ENCODE measurements around the gene GLI2. TPM values are rescaled to one million over a fixed set of nuclear protein-coding genes. Genes with fewer than 3 reads are reported as not detected.

The GLI2 gene
- polyA plus RNA-seq, 4 donors: 1.2 to 3.6 TPM; not detected in 2

DNA sequence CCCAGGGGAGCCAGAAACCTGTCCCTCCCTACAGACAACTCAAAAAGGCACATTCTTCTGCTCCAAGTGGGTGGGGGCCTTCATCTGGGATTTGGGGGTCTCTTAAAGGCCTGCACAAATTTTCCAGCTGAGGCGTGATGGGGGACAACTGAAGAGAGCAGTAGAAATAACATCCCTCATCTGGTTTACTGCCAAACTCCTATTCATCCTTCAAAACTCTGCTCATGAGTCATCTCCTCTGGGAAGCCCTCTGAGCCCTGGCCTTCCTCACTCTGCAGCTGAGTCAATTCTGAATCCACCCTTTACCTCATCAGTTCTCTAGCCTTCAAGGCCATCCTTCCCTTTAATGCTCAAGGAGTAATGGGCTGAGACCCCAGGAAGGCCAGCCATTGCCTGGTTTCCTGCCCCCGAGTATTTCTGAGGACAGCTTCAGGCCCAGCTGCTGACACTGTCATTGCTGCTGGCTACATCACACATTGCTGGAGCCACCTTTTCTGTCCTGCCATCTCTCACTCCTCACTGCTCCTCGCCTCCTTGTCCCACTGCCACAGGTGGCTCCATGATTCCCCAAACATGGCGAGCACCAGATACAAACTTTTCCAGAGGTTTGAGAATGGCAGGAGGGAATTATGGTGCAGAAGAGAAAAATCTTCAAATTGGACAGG, 32.2 kb upstream of the GLI2 start:
- Histone ChIP-seq H3K27ac (ENCODE audit: low read depth in 1 of 3, low read length in 2 of 3) (no peak overlapping the region), H3K4me3 (ENCODE audit: low read depth in 1 of 3, low read length in 3 of 3) (no peak overlapping the region), H3K9me3 (ENCODE audit: control insufficient read depth in 2 of 2, insufficient read depth in 1 of 2, low read depth in 1 of 2, low read length in 1 of 2) (no peaks in the 10 kb centered on the region), H3K4me1 (ENCODE audit: control insufficient read depth in 3 of 3, insufficient read depth in 2 of 3, low read depth in 1 of 3, low read length in 2 of 3) (no peaks in the 10 kb centered on the region), H3K27me3 (ENCODE audit: control insufficient read depth in 3 of 3, insufficient read depth in 3 of 3, low read length in 3 of 3) (peaks cover 0 to 23% (median 0%) of the 10 kb centered on the region in 3 donors), H3K36me3 (ENCODE audit: control insufficient read depth in 3 of 3, insufficient read depth in 2 of 3, low read depth in 1 of 3, low read length in 3 of 3) (no peaks in the 10 kb centered on the region)
- no peak for DNase-seq
- no peak for FAIRE-seq
- 79 to 90% (median 82%) methylated on average over 4 of the region's 4 CpGs for WGBS, 3 donors

DNA sequence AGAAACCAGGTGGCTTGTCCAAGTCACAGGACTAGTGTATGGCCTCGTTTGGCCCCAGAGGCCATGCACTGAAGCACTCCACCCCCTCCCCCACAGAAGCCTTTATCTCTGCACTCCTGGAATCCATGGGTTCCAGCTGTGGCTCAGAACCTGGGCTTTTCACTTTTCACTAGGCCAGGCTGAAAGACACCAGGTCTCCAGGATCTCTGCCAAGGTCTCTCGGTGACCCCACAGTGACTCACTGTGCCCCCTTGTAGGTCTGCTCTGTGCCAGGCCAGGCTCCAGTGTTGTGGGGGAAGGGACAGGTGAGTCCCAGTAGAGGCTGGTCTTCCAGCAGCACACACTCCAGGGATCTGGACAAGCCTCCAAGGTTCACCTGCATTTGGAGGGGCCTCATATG, 31.0 kb upstream of the GLI2 start:
- Histone ChIP-seq H3K4me1 (ENCODE audit: control insufficient read depth in 3 of 3, insufficient read depth in 2 of 3, low read depth in 1 of 3, low read length in 2 of 3) (no peaks in the 10 kb centered on the region), H3K27ac (ENCODE audit: low read depth in 1 of 3, low read length in 2 of 3) (no peak overlapping the region), H3K27me3 (ENCODE audit: control insufficient read depth in 3 of 3, insufficient read depth in 3 of 3, low read length in 3 of 3) (peaks cover 0 to 28% (median 0%) of the 10 kb centered on the region in 3 donors), H3K9me3 (ENCODE audit: control insufficient read depth in 2 of 2, insufficient read depth in 1 of 2, low read depth in 1 of 2, low read length in 1 of 2) (no peaks in the 10 kb centered on the region), H3K36me3 (ENCODE audit: control insufficient read depth in 3 of 3, insufficient read depth in 2 of 3, low read depth in 1 of 3, low read length in 3 of 3) (no peaks in the 10 kb centered on the region), H3K4me3 (ENCODE audit: low read depth in 1 of 3, low read length in 3 of 3) (no peak overlapping the region)
- DNase-seq: no peak
- FAIRE-seq: no peak
- 49 to 61% (median 53%) methylated on average over 2 of the region's 2 CpGs for WGBS, 3 donors

GRCh38 chr2:120707816-120708215, 27.9 kb upstream of the GLI2 start:
- Histone ChIP-seq H3K4me1 (ENCODE audit: control insufficient read depth in 3 of 3, insufficient read depth in 2 of 3, low read depth in 1 of 3, low read length in 2 of 3) (no peaks in the 10 kb centered on the region), H3K27ac (ENCODE audit: low read depth in 1 of 3, low read length in 2 of 3) (no peak overlapping the region), H3K36me3 (ENCODE audit: control insufficient read depth in 3 of 3, insufficient read depth in 2 of 3, low read depth in 1 of 3, low read length in 3 of 3) (no peaks in the 10 kb centered on the region), H3K27me3 (ENCODE audit: control insufficient read depth in 3 of 3, insufficient read depth in 3 of 3, low read length in 3 of 3) (peaks cover 0 to 46% (median 0%) of the 10 kb centered on the region in 3 donors), H3K9me3 (ENCODE audit: control insufficient read depth in 2 of 2, insufficient read depth in 1 of 2, low read depth in 1 of 2, low read length in 1 of 2) (no peaks in the 10 kb centered on the region), H3K4me3 (ENCODE audit: low read depth in 1 of 3, low read length in 3 of 3) (no peak overlapping the region)
- DNase-seq (no peak), FAIRE-seq (no peak)
- WGBS, 3 donors: 81 to 93% (median 86%) methylated on average over 3 of the region's 3 CpGs

DNA sequence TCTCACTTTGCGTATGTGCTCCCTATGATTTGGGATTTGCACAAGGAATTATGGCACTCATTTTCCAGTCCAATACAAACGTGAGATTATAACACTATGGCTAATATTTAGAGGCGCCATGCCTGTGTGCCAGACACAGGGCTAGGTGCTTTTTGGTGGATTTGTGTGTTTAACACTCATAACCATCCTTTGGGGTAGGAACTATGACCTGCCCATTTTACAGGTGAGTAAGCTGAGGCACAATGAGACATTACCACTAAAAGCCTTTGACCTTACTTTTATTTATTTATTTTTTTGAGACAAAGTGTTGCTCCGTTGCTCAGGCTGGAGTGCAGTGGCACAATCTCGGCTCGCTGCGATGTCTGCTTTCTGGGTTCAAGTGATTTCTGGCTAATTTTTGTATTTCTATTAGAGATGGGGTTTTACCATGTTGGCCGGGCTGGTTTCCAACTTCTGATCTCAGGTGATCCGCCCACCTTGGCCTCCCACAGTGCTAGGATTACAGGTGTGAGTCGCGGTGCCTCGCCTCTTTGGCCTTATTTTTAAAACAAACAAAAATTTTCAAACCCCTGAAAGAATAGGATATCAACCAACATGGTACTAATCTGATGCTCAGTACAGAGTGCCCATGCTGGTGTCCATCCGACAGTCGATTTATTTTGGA, 26.6 kb upstream of the GLI2 start:
- Histone ChIP-seq H3K27me3 (ENCODE audit: control insufficient read depth in 3 of 3, insufficient read depth in 3 of 3, low read length in 3 of 3) (peaks cover 0 to 54% (median 0%) of the 10 kb centered on the region in 3 donors), H3K4me1 (ENCODE audit: control insufficient read depth in 3 of 3, insufficient read depth in 2 of 3, low read depth in 1 of 3, low read length in 2 of 3) (no peaks in the 10 kb centered on the region), H3K27ac (ENCODE audit: low read depth in 1 of 3, low read length in 2 of 3) (no peak overlapping the region), H3K36me3 (ENCODE audit: control insufficient read depth in 3 of 3, insufficient read depth in 2 of 3, low read depth in 1 of 3, low read length in 3 of 3) (no peaks in the 10 kb centered on the region), H3K4me3 (ENCODE audit: low read depth in 1 of 3, low read length in 3 of 3) (no peak overlapping the region), H3K9me3 (ENCODE audit: control insufficient read depth in 2 of 2, insufficient read depth in 1 of 2, low read depth in 1 of 2, low read length in 1 of 2) (no peaks in the 10 kb centered on the region)
- DNase-seq: no peak
- WGBS, 3 donors: 63 to 70% (median 64%) methylated on average over 14 of the region's 14 CpGs
- no peak for FAIRE-seq

- H3K4me1 ChIP-seq (ENCODE audit: control insufficient read depth in 3 of 3, insufficient read depth in 2 of 3, low read depth in 1 of 3, low read length in 2 of 3): no peaks in the 10 kb centered on the region
- FAIRE-seq: no peak
- no peak overlapping the region for H3K4me3 ChIP-seq (ENCODE audit: low read depth in 1 of 3, low read length in 3 of 3)
- H3K36me3 ChIP-seq (ENCODE audit: control insufficient read depth in 3 of 3, insufficient read depth in 2 of 3, low read depth in 1 of 3, low read length in 3 of 3): no peaks in the 10 kb centered on the region
- no peaks in the 10 kb centered on the region for H3K9me3 ChIP-seq (ENCODE audit: control insufficient read depth in 2 of 2, insufficient read depth in 1 of 2, low read depth in 1 of 2, low read length in 1 of 2)
- H3K27ac ChIP-seq (ENCODE audit: low read depth in 1 of 3, low read length in 2 of 3): no peak overlapping the region
- 26 to 63% (median 41%) methylated on average over 5 of the region's 5 CpGs for WGBS, 3 donors
- DNase-seq: no peak
- H3K27me3 ChIP-seq (ENCODE audit: control insufficient read depth in 3 of 3, insufficient read depth in 3 of 3, low read length in 3 of 3): peaks cover 0 to 58% (median 0%) of the 10 kb centered on the region in 3 donors
Observed at GRCh38 chr2:120709608-120710041, 26.0 kb upstream of the GLI2 start.

DNA sequence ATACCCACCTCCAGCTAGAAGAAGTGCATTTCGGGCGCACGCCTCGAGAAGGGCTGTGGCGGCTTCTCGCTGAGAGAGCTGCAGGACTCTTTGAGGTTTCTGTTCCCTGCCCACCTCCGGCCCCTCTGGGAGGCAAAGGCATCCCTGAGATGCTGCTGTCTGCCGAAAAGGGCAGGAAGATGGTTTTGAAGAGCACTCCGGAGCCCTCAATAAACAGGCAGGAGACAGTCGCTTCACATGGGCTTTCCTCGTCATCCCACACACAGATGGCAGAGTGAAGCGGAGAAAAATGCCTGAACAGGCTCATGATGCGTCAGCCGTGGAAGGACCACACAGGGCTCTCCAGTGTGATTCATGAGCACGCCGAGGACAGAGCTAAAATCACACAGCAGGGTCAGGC, 25.4 kb upstream of the GLI2 start:
- no peak overlapping the region for H3K27ac ChIP-seq (ENCODE audit: low read depth in 1 of 3, low read length in 2 of 3)
- no peaks in the 10 kb centered on the region for H3K9me3 ChIP-seq (ENCODE audit: control insufficient read depth in 2 of 2, insufficient read depth in 1 of 2, low read depth in 1 of 2, low read length in 1 of 2)
- FAIRE-seq (no peak), DNase-seq (no peak)
- no peaks in the 10 kb centered on the region for H3K36me3 ChIP-seq (ENCODE audit: control insufficient read depth in 3 of 3, insufficient read depth in 2 of 3, low read depth in 1 of 3, low read length in 3 of 3)
- H3K27me3 ChIP-seq (ENCODE audit: control insufficient read depth in 3 of 3, insufficient read depth in 3 of 3, low read length in 3 of 3): peaks cover 0 to 56% (median 0%) of the 10 kb centered on the region in 3 donors
- no peaks in the 10 kb centered on the region for H3K4me1 ChIP-seq (ENCODE audit: control insufficient read depth in 3 of 3, insufficient read depth in 2 of 3, low read depth in 1 of 3, low read length in 2 of 3)
- H3K4me3 ChIP-seq (ENCODE audit: low read depth in 1 of 3, low read length in 3 of 3): no peak overlapping the region
- WGBS, 3 donors: 72 to 83% (median 74%) methylated on average over 16 of the region's 16 CpGs

GRCh38 chr2:120711694-120712093, 24.0 kb upstream of the GLI2 start:
- H3K27me3 ChIP-seq (ENCODE audit: control insufficient read depth in 3 of 3, insufficient read depth in 3 of 3, low read length in 3 of 3): peaks cover 0 to 56% (median 0%) of the 10 kb centered on the region in 3 donors
- H3K4me3 ChIP-seq (ENCODE audit: low read depth in 1 of 3, low read length in 3 of 3): no peak overlapping the region
- FAIRE-seq (no peak), DNase-seq (no peak)
- WGBS, 3 donors: 34 to 61% (median 41%) methylated on average over 5 of the region's 5 CpGs
- H3K4me1 ChIP-seq (ENCODE audit: control insufficient read depth in 3 of 3, insufficient read depth in 2 of 3, low read depth in 1 of 3, low read length in 2 of 3): no peaks in the 10 kb centered on the region
- H3K27ac ChIP-seq (ENCODE audit: low read depth in 1 of 3, low read length in 2 of 3): no peak overlapping the region
- H3K36me3 ChIP-seq (ENCODE audit: control insufficient read depth in 3 of 3, insufficient read depth in 2 of 3, low read depth in 1 of 3, low read length in 3 of 3): no peaks in the 10 kb centered on the region
- no peaks in the 10 kb centered on the region for H3K9me3 ChIP-seq (ENCODE audit: control insufficient read depth in 2 of 2, insufficient read depth in 1 of 2, low read depth in 1 of 2, low read length in 1 of 2)

GRCh38 chr2:120712180-120712681, 23.4 kb upstream of the GLI2 start:
- Histone ChIP-seq H3K27me3 (ENCODE audit: control insufficient read depth in 3 of 3, insufficient read depth in 3 of 3, low read length in 3 of 3) (peaks cover 0 to 55% (median 0%) of the 10 kb centered on the region in 3 donors), H3K9me3 (ENCODE audit: control insufficient read depth in 2 of 2, insufficient read depth in 1 of 2, low read depth in 1 of 2, low read length in 1 of 2) (no peaks in the 10 kb centered on the region), H3K27ac (ENCODE audit: low read depth in 1 of 3, low read length in 2 of 3) (no peak overlapping the region), H3K4me1 (ENCODE audit: control insufficient read depth in 3 of 3, insufficient read depth in 2 of 3, low read depth in 1 of 3, low read length in 2 of 3) (no peaks in the 10 kb centered on the region), H3K36me3 (ENCODE audit: control insufficient read depth in 3 of 3, insufficient read depth in 2 of 3, low read depth in 1 of 3, low read length in 3 of 3) (no peaks in the 10 kb centered on the region), H3K4me3 (ENCODE audit: low read depth in 1 of 3, low read length in 3 of 3) (no peak overlapping the region)
- 50 to 63% (median 53%) methylated on average over 7 of the region's 7 CpGs for WGBS, 3 donors
- DNase-seq (no peak), FAIRE-seq (no peak)
